Measurements from ENCODE around the gene CD44. TPM values are rescaled to one million over a fixed set of nuclear protein-coding genes. Genes with fewer than 3 reads are reported as not detected.

Gene CD44
- total and polyA plus RNA-seq, 2 donors (not counting 1 experiment from before 2014, with no cell fraction given), result 660 to 980 TPM

DNA sequence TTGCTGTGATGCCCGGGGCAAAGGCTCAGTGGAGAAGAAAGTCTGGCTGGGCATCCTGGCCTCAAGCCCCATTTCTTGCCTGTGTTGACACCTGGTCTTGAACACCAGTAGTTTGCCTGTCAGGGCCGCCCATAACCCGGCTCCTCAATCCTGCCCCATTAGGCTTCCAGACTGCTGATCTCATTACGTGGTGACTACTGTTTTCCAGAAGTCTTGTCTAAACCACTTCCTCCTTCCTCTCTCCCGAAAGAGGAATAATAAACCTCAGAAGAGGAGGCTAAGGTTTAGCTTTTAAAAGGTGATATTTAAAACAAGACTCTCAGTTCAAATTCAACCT, 97.7 kb downstream of the CD44 start:
- Histone ChIP-seq H3K27me3 (ENCODE audit: control insufficient read depth, insufficient read depth, low read length) (no peaks in the 10 kb centered on the region), H2AFZ (ENCODE audit: low read length) (no peak overlapping the region), H3K79me2 (ENCODE audit: control insufficient read depth, insufficient read depth, low read length) (no peaks in the 10 kb centered on the region), H3K9me3 (ENCODE audit: control insufficient read depth, insufficient read depth, low read depth, low read length) (no peaks in the 10 kb centered on the region), H3K4me1 (ENCODE audit: control insufficient read depth, extremely low read depth, insufficient read depth, low read length) (no peaks in the 10 kb centered on the region), H3K4me3 (replicated peaks in 1 of 4; ENCODE audit: control extremely low read depth in 1 of 4, insufficient read depth in 1 of 4, low read depth in 3 of 4, low read length in 4 of 4) (no peak overlapping the region), H3K9ac (ENCODE audit: insufficient read depth, low read length) (no peak overlapping the region), H3K27ac (ENCODE audit: insufficient read depth, low read length) (no peak overlapping the region), H3K4me2 (ENCODE audit: extremely low read depth, insufficient read depth, low read length) (no peak overlapping the region), H4K20me1 (ENCODE audit: control insufficient read depth, extremely low read depth, insufficient read depth, low read length) (no peaks in the 10 kb centered on the region), H3K36me3 (ENCODE audit: control insufficient read depth, insufficient read depth, low read length) (no peaks in the 10 kb centered on the region)
- TF ChIP-seq, protein P1, sequence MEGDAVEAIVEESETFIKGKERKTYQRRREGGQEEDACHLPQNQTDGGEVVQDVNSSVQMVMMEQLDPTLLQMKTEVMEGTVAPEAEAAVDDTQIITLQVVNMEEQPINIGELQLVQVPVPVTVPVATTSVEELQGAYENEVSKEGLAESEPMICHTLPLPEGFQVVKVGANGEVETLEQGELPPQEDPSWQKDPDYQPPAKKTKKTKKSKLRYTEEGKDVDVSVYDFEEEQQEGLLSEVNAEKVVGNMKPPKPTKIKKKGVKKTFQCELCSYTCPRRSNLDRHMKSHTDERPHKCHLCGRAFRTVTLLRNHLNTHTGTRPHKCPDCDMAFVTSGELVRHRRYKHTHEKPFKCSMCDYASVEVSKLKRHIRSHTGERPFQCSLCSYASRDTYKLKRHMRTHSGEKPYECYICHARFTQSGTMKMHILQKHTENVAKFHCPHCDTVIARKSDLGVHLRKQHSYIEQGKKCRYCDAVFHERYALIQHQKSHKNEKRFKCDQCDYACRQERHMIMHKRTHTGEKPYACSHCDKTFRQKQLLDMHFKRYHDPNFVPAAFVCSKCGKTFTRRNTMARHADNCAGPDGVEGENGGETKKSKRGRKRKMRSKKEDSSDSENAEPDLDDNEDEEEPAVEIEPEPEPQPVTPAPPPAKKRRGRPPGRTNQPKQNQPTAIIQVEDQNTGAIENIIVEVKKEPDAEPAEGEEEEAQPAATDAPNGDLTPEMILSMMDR (conservative IDR thresholded peaks at IDR 0.05 in 1 of 2, IDR thresholded peaks at IDR 0.05 in 1 of 2; ENCODE audit: low read depth in 1 of 2, low read length in 2 of 2), result no peak
- no peak for TF ChIP-seq EZH2 (IDR thresholded peaks at IDR 0.05; ENCODE audit: low read length, missing control alignments)
- DNase-seq (ENCODE audit: low read depth in 2 of 2), result peak in 1 of 2 donors; percentile 86

- Histone ChIP-seq H3K4me2 (ENCODE audit: extremely low read depth, insufficient read depth, low read length) (no peak overlapping the region), H3K79me2 (ENCODE audit: control insufficient read depth, insufficient read depth, low read length) (no peaks in the 10 kb centered on the region), H4K20me1 (ENCODE audit: control insufficient read depth, extremely low read depth, insufficient read depth, low read length) (no peaks in the 10 kb centered on the region), H3K9me3 (ENCODE audit: control insufficient read depth, insufficient read depth, low read depth, low read length) (no peaks in the 10 kb centered on the region), H3K27ac (ENCODE audit: insufficient read depth, low read length) (no peak overlapping the region), H3K36me3 (ENCODE audit: control insufficient read depth, insufficient read depth, low read length) (no peaks in the 10 kb centered on the region), H3K27me3 (ENCODE audit: control insufficient read depth, insufficient read depth, low read length) (no peaks in the 10 kb centered on the region), H3K9ac (ENCODE audit: insufficient read depth, low read length) (no peak overlapping the region), H3K4me3 (replicated peaks in 1 of 4; ENCODE audit: control extremely low read depth in 1 of 4, insufficient read depth in 1 of 4, low read depth in 3 of 4, low read length in 4 of 4) (no peak overlapping the region), H2AFZ (ENCODE audit: low read length) (no peak overlapping the region), H3K4me1 (ENCODE audit: control insufficient read depth, extremely low read depth, insufficient read depth, low read length) (no peaks in the 10 kb centered on the region)
- DNase-seq (ENCODE audit: low read depth in 2 of 2), result no peak
- TF ChIP-seq, protein P1 (conservative IDR thresholded peaks at IDR 0.05 in 1 of 2, IDR thresholded peaks at IDR 0.05 in 1 of 2; ENCODE audit: low read depth in 1 of 2, low read length in 2 of 2), result no peak
- no peak for TF ChIP-seq EZH2 (IDR thresholded peaks at IDR 0.05; ENCODE audit: low read length, missing control alignments)
These were observed 98.4 kb downstream of the CD44 start for GRCh38 chr11:35237351-35237750.

GRCh38 chr11:35237860-35238715, 99.1 kb downstream of the CD44 start:
- Histone ChIP-seq H3K9me3 (ENCODE audit: control insufficient read depth, insufficient read depth, low read depth, low read length) (no peaks in the 10 kb centered on the region), H3K4me2 (ENCODE audit: extremely low read depth, insufficient read depth, low read length) (no peak overlapping the region), H3K4me1 (ENCODE audit: control insufficient read depth, extremely low read depth, insufficient read depth, low read length) (no peaks in the 10 kb centered on the region), H3K4me3 (replicated peaks in 1 of 4; ENCODE audit: control extremely low read depth in 1 of 4, insufficient read depth in 1 of 4, low read depth in 3 of 4, low read length in 4 of 4) (no peak overlapping the region), H3K36me3 (ENCODE audit: control insufficient read depth, insufficient read depth, low read length) (no peaks in the 10 kb centered on the region), H3K9ac (ENCODE audit: insufficient read depth, low read length) (no peak overlapping the region), H3K27me3 (ENCODE audit: control insufficient read depth, insufficient read depth, low read length) (no peaks in the 10 kb centered on the region), H3K79me2 (ENCODE audit: control insufficient read depth, insufficient read depth, low read length) (no peaks in the 10 kb centered on the region), H3K27ac (ENCODE audit: insufficient read depth, low read length) (no peak overlapping the region), H2AFZ (ENCODE audit: low read length) (no peak overlapping the region), H4K20me1 (ENCODE audit: control insufficient read depth, extremely low read depth, insufficient read depth, low read length) (no peaks in the 10 kb centered on the region)
- peak; percentile 43 to 65 for DNase-seq (ENCODE audit: low read depth in 2 of 2)
- TF ChIP-seq EZH2 (IDR thresholded peaks at IDR 0.05; ENCODE audit: low read length, missing control alignments), result no peak
- TF ChIP-seq, protein P1 (conservative IDR thresholded peaks at IDR 0.05 in 1 of 2, IDR thresholded peaks at IDR 0.05 in 1 of 2; ENCODE audit: low read depth in 1 of 2, low read length in 2 of 2), result peak; percentile 53 to 70
